PFSK-1 (cell line): ENCODE results near the gene CDK19.

Experiments used
- FOXP2 ChIP-seq: optimal IDR thresholded peaks from 2 replicates; pipeline ENCODE3; 2011; ENCODE audit warnings: borderline replicate concordance, control low read depth, inconsistent platforms; ENCODE audit not compliant: insufficient read depth; ENCODE audit errors: extremely low read length, extremely low read depth
- POLR2AphosphoS5 ChIP-seq: IDR thresholded peaks from 2 replicates; pipeline ENCODE4 v1.6.1; 2012; ENCODE audit warnings: low read depth, mild to moderate bottlenecking, control low read depth, low read length, moderate library complexity
- REST ChIP-seq, 2 experiments: IDR thresholded peaks; 2 replicates each; pipeline versions ENCODE4 v1.6.1 to v1.8.0; 2011 to 2012; ENCODE audit warnings: low read depth in 2 of 2, low read length in 2 of 2, control low read depth in 1 of 2, inconsistent platforms in 1 of 2, mild to moderate bottlenecking in 1 of 2, moderate library complexity in 1 of 2; ENCODE audit not compliant: insufficient read depth in 1 of 2
- SIN3A ChIP-seq: IDR thresholded peaks from 2 replicates; pipeline ENCODE4 v1.6.1; 2012; ENCODE audit warnings: mild to moderate bottlenecking, low read length, moderate library complexity, borderline replicate concordance; ENCODE audit not compliant: insufficient read depth
- TAF1 ChIP-seq: IDR thresholded peaks from 2 replicates; pipeline ENCODE4 v1.6.1; 2012; ENCODE audit warnings: low read length, control low read depth, borderline replicate concordance; ENCODE audit not compliant: insufficient read depth

Gene CDK19

GRCh38 chr6:110757926-110758325, 57.3 kb downstream of the CDK19 start:
- TF ChIP-seq SIN3A (no peak), TAF1 (no peak), POLR2AphosphoS5 (no peak), REST (IDR thresholded peaks at IDR 0.05; ENCODE audit: insufficient read depth in 1 of 2, low read depth in 2 of 2, low read length in 2 of 2) (no peak), FOXP2 (no peak)

GRCh38 chr6:110756817-110757216, 58.5 kb downstream of the CDK19 start:
- TF ChIP-seq FOXP2 (no peak), SIN3A (no peak), REST (IDR thresholded peaks at IDR 0.05; ENCODE audit: insufficient read depth in 1 of 2, low read depth in 2 of 2, low read length in 2 of 2) (no peak)

GRCh38 chr6:110755411-110755834, 59.8 kb downstream of the CDK19 start:
- TF ChIP-seq REST (IDR thresholded peaks at IDR 0.05; ENCODE audit: insufficient read depth in 1 of 2, low read depth in 2 of 2, low read length in 2 of 2) (no peak), FOXP2 (no peak), TAF1 (no peak), POLR2AphosphoS5 (no peak), SIN3A (no peak)

- TF ChIP-seq TAF1 = no peak
- no peak for TF ChIP-seq SIN3A
- no peak for TF ChIP-seq REST (IDR thresholded peaks at IDR 0.05; ENCODE audit: insufficient read depth in 1 of 2, low read depth in 2 of 2, low read length in 2 of 2)
- TF ChIP-seq POLR2AphosphoS5 = no peak
- TF ChIP-seq FOXP2 = no peak
Measured at GRCh38 chr6:110748453-110748852, 66.8 kb downstream of the CDK19 start.

- TF ChIP-seq FOXP2 (no peak), SIN3A (no peak), TAF1 (no peak), POLR2AphosphoS5 (no peak), REST (IDR thresholded peaks at IDR 0.05; ENCODE audit: insufficient read depth in 1 of 2, low read depth in 2 of 2, low read length in 2 of 2) (no peak)
Measured at GRCh38 chr6:110746680-110747079, 68.6 kb downstream of the CDK19 start.
